Astrocyte of the spinal cord (primary cell): Measurements from ENCODE around the gene TMEM238L.

Source experiments
- DNase-seq: peaks from one replicate; pipeline ENCODE4 v3.0.0; 2011; ENCODE audit warnings: low read depth, low spot score
- H3K4me3 ChIP-seq: 2 replicates; pipeline ENCODE4 v1.5.1; 2011; ENCODE audit warnings: low read depth, mild to moderate bottlenecking, low read length, moderate library complexity
- in situ Hi-C: cut with HindIII; loops from 2 replicates; pipeline ENCODE4 v1.10.0; 2017; ENCODE audit warnings: low sequenced_read_pairs
- TF ChIP-seq, protein P1 (sequence below): IDR thresholded peaks from 2 replicates; pipeline ENCODE4 v1.5.1; 2012; ENCODE audit warnings: low read depth, mild to moderate bottlenecking, low read length, inconsistent platforms

TMEM238L gene

DNA sequence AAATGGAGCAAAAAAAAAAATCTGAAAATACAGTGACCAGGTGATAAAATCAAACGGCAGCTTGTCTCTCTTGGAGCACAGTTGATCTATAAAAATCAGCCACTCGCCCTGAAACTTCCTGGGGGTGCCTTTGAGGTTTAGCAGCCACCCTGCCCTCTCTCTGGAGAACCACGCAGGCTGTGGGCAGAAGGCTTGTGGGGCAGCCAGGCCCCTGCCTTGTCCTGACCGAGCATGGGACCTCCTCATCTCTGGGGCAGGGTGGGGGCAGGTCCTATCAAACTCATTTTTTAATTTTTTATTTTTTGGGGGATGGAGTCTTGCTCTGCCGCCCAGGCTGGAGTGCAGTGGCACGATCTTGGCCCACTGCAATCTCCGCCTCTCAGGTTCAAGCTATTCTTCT, 5.0 kb downstream of the TMEM238L start:
- TF ChIP-seq, protein P1, sequence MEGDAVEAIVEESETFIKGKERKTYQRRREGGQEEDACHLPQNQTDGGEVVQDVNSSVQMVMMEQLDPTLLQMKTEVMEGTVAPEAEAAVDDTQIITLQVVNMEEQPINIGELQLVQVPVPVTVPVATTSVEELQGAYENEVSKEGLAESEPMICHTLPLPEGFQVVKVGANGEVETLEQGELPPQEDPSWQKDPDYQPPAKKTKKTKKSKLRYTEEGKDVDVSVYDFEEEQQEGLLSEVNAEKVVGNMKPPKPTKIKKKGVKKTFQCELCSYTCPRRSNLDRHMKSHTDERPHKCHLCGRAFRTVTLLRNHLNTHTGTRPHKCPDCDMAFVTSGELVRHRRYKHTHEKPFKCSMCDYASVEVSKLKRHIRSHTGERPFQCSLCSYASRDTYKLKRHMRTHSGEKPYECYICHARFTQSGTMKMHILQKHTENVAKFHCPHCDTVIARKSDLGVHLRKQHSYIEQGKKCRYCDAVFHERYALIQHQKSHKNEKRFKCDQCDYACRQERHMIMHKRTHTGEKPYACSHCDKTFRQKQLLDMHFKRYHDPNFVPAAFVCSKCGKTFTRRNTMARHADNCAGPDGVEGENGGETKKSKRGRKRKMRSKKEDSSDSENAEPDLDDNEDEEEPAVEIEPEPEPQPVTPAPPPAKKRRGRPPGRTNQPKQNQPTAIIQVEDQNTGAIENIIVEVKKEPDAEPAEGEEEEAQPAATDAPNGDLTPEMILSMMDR: no peak
- DNase-seq: no peak
- in situ Hi-C loops: no loop called here
- no peak overlapping the region for H3K4me3 ChIP-seq

- no peak overlapping the region for H3K4me3 ChIP-seq
- in situ Hi-C loops: no loop called here
- TF ChIP-seq, protein P1: no peak
- DNase-seq: no peak
Measured at GRCh38 chr17:10798332-10798749, 5.6 kb downstream of the TMEM238L start.

GRCh38 chr17:10797476-10798328, 6.2 kb downstream of the TMEM238L start:
- DNase-seq: no peak
- TF ChIP-seq, protein P1: no peak
- no peak overlapping the region for H3K4me3 ChIP-seq
- in situ Hi-C loops: no loop called here

DNA sequence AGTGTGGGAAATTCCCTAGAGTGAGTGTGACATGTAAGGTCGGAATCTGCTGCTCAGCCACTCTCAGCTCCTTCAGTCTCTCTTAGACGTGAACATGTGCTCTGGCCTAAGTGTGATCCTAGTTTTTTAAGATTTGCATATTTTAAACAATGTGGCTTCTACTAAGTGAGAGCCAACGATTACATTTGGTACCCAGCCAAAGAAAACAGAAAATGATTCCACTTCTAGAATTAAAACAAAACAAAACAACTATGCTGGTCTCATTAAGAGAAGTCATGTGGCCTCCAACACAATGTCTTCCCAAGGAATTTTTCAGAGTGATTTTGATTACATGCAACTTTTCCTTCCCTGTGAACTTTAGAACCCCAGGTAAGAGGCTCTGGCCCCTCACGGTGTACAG, 10.1 kb downstream of the TMEM238L start:
- H3K4me3 ChIP-seq: no peak overlapping the region
- TF ChIP-seq, protein P1: no peak
- DNase-seq: no peak
- in situ Hi-C loops: no loop called here

- no peak for DNase-seq
- TF ChIP-seq, protein P1: no peak
- in situ Hi-C loops: no loop called here
Measured at GRCh38 chr17:10793256-10793655, 10.6 kb downstream of the TMEM238L start.

DNA sequence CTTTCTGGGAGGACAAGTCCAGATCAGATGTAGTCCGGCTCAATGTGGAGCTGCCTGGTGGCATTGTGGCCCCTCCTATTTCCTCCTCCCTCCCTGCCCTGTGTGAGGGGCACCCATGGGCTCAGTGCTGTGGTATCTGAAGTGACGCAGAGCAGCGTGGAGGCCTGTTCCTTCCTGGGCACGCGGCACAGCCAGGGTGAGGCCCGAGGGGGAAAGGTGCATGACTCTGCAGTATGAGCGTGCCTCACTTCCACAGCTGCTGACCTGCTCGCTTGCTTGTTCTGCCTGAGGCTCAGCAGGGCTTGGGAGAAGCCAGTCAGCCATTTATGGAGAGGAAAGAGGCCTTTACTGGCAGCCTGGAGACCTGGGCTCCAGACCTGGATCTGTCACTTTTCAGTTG, 11.7 kb downstream of the TMEM238L start:
- in situ Hi-C loops: no loop called here
- H3K4me3 ChIP-seq: no peak overlapping the region
- TF ChIP-seq, protein P1: no peak
- DNase-seq: no peak

More at GRCh38 chr17:10793256-10793655, 10.6 kb downstream of the TMEM238L start:
- no peak overlapping the region for H3K4me3 ChIP-seq
